Fibroblast of lung (primary cell): ENCODE data around the gene PF4V1. TPM values are rescaled to one million over a fixed set of nuclear protein-coding genes. Genes with fewer than 3 reads are reported as not detected.
A peak's percentile ranks its signal among the peaks of the same experiment; 100 is the strongest.

ENCODE experiments used
- DNase-seq, 2 donors: peaks; one replicate each; pipeline versions ENCODE4 v3.0.0 to v3.0.0-alpha.2; 2010; ENCODE audit warnings: low read depth in 2 of 2
- H2AFZ ChIP-seq: 2 replicates; pipeline ENCODE4 v1.5.1; 2012; ENCODE audit warnings: low read length, control low read depth, inconsistent platforms
- H3K27ac ChIP-seq: 2 replicates; pipeline ENCODE4 v1.5.1; 2011; ENCODE audit warnings: low read length, control low read depth; ENCODE audit not compliant: insufficient read depth
- H3K27me3 ChIP-seq: 2 replicates; pipeline ENCODE4 v1.5.1; 2011; ENCODE audit warnings: mild to moderate bottlenecking, low read length; ENCODE audit not compliant: control insufficient read depth, insufficient read depth
- H3K36me3 ChIP-seq: 2 replicates; pipeline ENCODE4 v1.5.1; 2011; ENCODE audit warnings: low read length; ENCODE audit not compliant: control insufficient read depth, insufficient read depth
- H3K4me1 ChIP-seq: 2 replicates; pipeline ENCODE4 v1.5.1; 2011; ENCODE audit warnings: low read length; ENCODE audit not compliant: control insufficient read depth, insufficient read depth; ENCODE audit errors: extremely low read depth
- H3K4me2 ChIP-seq: 2 replicates; pipeline ENCODE4 v1.5.1; 2011; ENCODE audit warnings: low read length, control low read depth; ENCODE audit not compliant: insufficient read depth; ENCODE audit errors: extremely low read depth
- H3K4me3 ChIP-seq, 4 experiments: fragments of 200-600 bp in 1 of 4; sonication (generic) in 1 of 4; replicated peaks in 1 of 4; 2 replicates each; pipeline ENCODE4 v1.5.1; 2011 to 2016; ENCODE audit warnings: low read length in 4 of 4, low read depth in 3 of 4, mild to moderate bottlenecking in 3 of 4, control low read depth in 2 of 4, inconsistent platforms in 1 of 4, mixed read lengths in 1 of 4; ENCODE audit not compliant: insufficient read depth in 1 of 4; ENCODE audit errors: control extremely low read depth in 1 of 4
- H3K79me2 ChIP-seq: 2 replicates; pipeline ENCODE4 v1.5.1; 2012; ENCODE audit warnings: mild to moderate bottlenecking, low read length, inconsistent platforms; ENCODE audit not compliant: control insufficient read depth, insufficient read depth
- H3K9ac ChIP-seq: 2 replicates; pipeline ENCODE4 v1.5.1; 2011; ENCODE audit warnings: mild to moderate bottlenecking, low read length, control low read depth; ENCODE audit not compliant: insufficient read depth
- H3K9me3 ChIP-seq: 2 replicates; pipeline ENCODE4 v1.5.1; 2012; ENCODE audit warnings: low read depth, low read length; ENCODE audit not compliant: control insufficient read depth, insufficient read depth
- H4K20me1 ChIP-seq: 2 replicates; pipeline ENCODE4 v1.5.1; 2011; ENCODE audit warnings: low read length; ENCODE audit not compliant: control insufficient read depth, insufficient read depth; ENCODE audit errors: extremely low read depth
- EZH2 ChIP-seq: IDR thresholded peaks from 2 replicates; pipeline ENCODE4 v1.5.1; 2012; ENCODE audit warnings: low read length, control low read depth, mild to moderate bottlenecking; ENCODE audit errors: missing control alignments
- polyA plus RNA-seq, 2 donors: library from polyadenylated mRNA; depleted of rRNA in 1 of 2; stranded (reverse) in 1 of 2; unstranded in 1 of 2; fragments of >200 nt; gene quantifications; 2 replicates each; pipeline ENCODE4 v1.2.1, GENCODE V29; 2011 to 2012; ENCODE audit warnings: missing spikeins in 1 of 2
- total RNA-seq: library from RNA; depleted of rRNA; stranded (reverse); fragments of >200 nt; gene quantifications from 2 replicates; pipeline ENCODE4 v1.2.1, GENCODE V29; 2014
- TF ChIP-seq, protein P1 (sequence below), 2 donors: IDR thresholded peaks in 1 of 2; conservative IDR thresholded peaks in 1 of 2; 1 replicate in 1 of 2; 2 replicates in 1 of 2; pipeline ENCODE4 v1.5.1; 2011 to 2012; ENCODE audit warnings: low read length in 2 of 2, control low read depth in 1 of 2, inconsistent platforms in 1 of 2, low read depth in 1 of 2, mild to moderate bottlenecking in 1 of 2

Gene PF4V1
- total and polyA plus RNA-seq, 2 donors (not counting 1 experiment from before 2014, with no cell fraction given), result not detected

DNA sequence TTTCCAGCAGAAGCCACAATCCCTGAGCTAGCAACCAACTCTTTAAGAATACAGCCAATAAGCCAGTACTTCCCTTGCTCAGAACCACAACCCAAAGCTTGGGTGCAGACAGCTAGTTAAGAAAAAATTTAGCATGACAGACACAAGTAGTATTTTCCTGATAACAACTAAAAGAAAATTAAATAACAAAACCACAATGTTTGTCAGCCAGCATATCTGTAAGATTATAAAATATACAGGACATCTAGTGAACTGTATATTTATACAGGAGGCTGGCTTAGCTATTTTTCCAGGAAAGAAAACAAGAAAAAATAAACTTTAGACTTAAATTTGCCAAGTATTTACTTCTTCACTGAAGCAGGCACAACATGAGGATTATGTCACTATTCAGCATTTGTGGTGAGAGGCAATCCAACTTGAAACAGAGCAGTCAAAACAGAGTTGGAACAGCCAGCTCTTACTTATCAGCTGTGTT, 6.6 kb downstream of the PF4V1 start:
- Histone ChIP-seq H3K4me2 (no peak overlapping the region), H3K27me3 (no peaks in the 10 kb centered on the region), H3K27ac (no peak overlapping the region), H3K79me2 (no peaks in the 10 kb centered on the region), H4K20me1 (no peaks in the 10 kb centered on the region), H3K36me3 (no peaks in the 10 kb centered on the region), H3K9me3 (no peaks in the 10 kb centered on the region), H3K9ac (no peak overlapping the region), H3K4me1 (no peaks in the 10 kb centered on the region), H3K4me3 (no peak overlapping the region), H2AFZ (no peak overlapping the region)
- TF ChIP-seq EZH2, result no peak
- TF ChIP-seq, protein P1, sequence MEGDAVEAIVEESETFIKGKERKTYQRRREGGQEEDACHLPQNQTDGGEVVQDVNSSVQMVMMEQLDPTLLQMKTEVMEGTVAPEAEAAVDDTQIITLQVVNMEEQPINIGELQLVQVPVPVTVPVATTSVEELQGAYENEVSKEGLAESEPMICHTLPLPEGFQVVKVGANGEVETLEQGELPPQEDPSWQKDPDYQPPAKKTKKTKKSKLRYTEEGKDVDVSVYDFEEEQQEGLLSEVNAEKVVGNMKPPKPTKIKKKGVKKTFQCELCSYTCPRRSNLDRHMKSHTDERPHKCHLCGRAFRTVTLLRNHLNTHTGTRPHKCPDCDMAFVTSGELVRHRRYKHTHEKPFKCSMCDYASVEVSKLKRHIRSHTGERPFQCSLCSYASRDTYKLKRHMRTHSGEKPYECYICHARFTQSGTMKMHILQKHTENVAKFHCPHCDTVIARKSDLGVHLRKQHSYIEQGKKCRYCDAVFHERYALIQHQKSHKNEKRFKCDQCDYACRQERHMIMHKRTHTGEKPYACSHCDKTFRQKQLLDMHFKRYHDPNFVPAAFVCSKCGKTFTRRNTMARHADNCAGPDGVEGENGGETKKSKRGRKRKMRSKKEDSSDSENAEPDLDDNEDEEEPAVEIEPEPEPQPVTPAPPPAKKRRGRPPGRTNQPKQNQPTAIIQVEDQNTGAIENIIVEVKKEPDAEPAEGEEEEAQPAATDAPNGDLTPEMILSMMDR (conservative IDR thresholded peaks at IDR 0.05 in 1 of 2, IDR thresholded peaks at IDR 0.05 in 1 of 2; ENCODE audit: low read depth in 1 of 2, low read length in 2 of 2), result no peak
- DNase-seq, result peak; percentile 90 to 94

GRCh38 chr4:73860181-73860580, 7.1 kb downstream of the PF4V1 start:
- H3K9ac ChIP-seq, result no peak overlapping the region
- H3K4me2 ChIP-seq, result no peak overlapping the region
- no peak overlapping the region for H3K27ac ChIP-seq
- H2AFZ ChIP-seq, result no peak overlapping the region
- H3K9me3 ChIP-seq, result no peaks in the 10 kb centered on the region
- no peaks in the 10 kb centered on the region for H3K4me1 ChIP-seq
- TF ChIP-seq, protein P1 (conservative IDR thresholded peaks at IDR 0.05 in 1 of 2, IDR thresholded peaks at IDR 0.05 in 1 of 2; ENCODE audit: low read depth in 1 of 2, low read length in 2 of 2), result no peak
- H4K20me1 ChIP-seq, result no peaks in the 10 kb centered on the region
- H3K27me3 ChIP-seq, result no peaks in the 10 kb centered on the region
- H3K36me3 ChIP-seq, result no peaks in the 10 kb centered on the region
- H3K4me3 ChIP-seq, result no peak overlapping the region
- H3K79me2 ChIP-seq, result no peaks in the 10 kb centered on the region
- no peak for DNase-seq

GRCh38 chr4:73860917-73861316, 7.8 kb downstream of the PF4V1 start:
- H3K27me3 ChIP-seq, result no peaks in the 10 kb centered on the region
- H3K4me2 ChIP-seq, result no peak overlapping the region
- no peak for TF ChIP-seq EZH2
- TF ChIP-seq, protein P1 (conservative IDR thresholded peaks at IDR 0.05 in 1 of 2, IDR thresholded peaks at IDR 0.05 in 1 of 2; ENCODE audit: low read depth in 1 of 2, low read length in 2 of 2), result no peak

More at GRCh38 chr4:73860917-73861316, 7.8 kb downstream of the PF4V1 start:
- H3K4me3 ChIP-seq, result no peak overlapping the region
- no peaks in the 10 kb centered on the region for H3K4me1 ChIP-seq
- no peak overlapping the region for H3K27ac ChIP-seq
- no peak overlapping the region for H2AFZ ChIP-seq
- H3K36me3 ChIP-seq, result no peaks in the 10 kb centered on the region
- no peaks in the 10 kb centered on the region for H4K20me1 ChIP-seq
- no peak overlapping the region for H3K9ac ChIP-seq
- no peaks in the 10 kb centered on the region for H3K79me2 ChIP-seq
- H3K9me3 ChIP-seq, result no peaks in the 10 kb centered on the region
- no peak for DNase-seq
